Erythroblast (primary cell): Measurements from ENCODE around the gene GNMT.

Experiments used
- GATA1 ChIP-seq: IDR thresholded peaks from 2 replicates; pipeline ENCODE4 v1.6.1; 2011; ENCODE audit warnings: low read depth, mild to moderate bottlenecking, control low read depth, low read length, moderate library complexity
- POLR2A ChIP-seq: IDR thresholded peaks from 2 replicates; pipeline ENCODE4 v1.6.1; 2011; ENCODE audit warnings: mild to moderate bottlenecking, low read length

DNA sequence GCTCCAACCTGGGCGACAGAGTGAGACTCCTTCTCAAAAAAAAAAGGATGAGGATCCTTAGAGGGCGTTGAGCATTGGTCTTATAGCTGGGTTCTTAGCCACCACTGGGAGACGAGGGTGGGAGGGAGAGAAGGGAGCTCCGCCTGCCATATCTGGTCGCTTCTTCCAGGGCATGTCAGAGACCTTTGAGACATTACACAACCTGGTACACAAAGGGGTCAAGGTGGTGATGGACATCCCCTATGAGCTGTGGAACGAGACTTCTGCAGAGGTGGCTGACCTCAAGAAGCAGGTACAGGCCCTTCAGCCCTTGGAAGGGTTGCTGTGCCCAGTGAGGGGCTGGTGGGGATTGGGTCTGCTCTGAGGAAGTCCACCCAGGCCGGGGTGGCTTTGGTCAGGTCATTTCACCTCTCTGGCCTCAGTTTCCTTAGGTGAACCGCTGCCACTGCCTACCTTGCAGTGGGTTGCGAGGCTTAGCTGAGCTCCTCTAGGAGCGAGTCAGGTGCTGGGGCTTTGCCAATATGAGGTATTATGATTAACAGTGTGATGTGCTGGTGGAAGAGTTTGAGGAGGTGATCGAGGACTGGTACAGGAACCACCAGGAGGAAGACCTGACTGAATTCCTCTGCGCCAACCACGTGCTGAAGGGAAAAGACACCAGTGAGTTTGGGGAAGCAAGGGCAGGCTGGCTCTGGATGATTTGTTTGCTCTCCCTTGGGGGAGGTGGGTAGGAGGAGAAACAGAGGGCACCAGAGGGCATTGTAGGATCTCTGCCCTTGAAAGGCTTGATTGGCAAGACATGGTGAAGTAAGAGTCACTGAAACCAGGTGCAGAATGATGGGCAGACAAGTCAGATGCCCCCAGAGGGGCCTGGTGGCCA is 22.8 kb upstream of the GNMT start:
- no peak for TF ChIP-seq POLR2A
- TF ChIP-seq GATA1 = no peak
